CD4-positive, alpha-beta T cell (primary cell): ENCODE measurements around the gene MRPL33. TPM values are rescaled to one million over a fixed set of nuclear protein-coding genes. Genes with fewer than 3 reads are reported as not detected.

Experiments
- ATAC-seq: fragments of 200-7000 bp; cut with Tn5 transposase; one replicate; pipeline ENCODE4 v1.10.0; 2022; ENCODE audit warnings: mild to moderate bottlenecking; ENCODE audit not compliant: poor library complexity
- CTCF ChIA-PET: fragments of 350-600 bp; sonication (Branson Sonifier 250); formaldehyde crosslinking; loops from one replicate; lab custom pipeline; 2021; ENCODE audit warnings: antibody characterized with exemption, inconsistent platforms; lab: Charles Lee
- POLR2A ChIA-PET: fragments of 350-600 bp; sonication (Branson Sonifier 250); formaldehyde crosslinking; loops from one replicate; lab custom pipeline; 2021; ENCODE audit warnings: antibody characterized with exemption, inconsistent platforms; lab: Charles Lee
- DNase-seq, 14 experiments: peaks; one replicate each; pipeline ENCODE4 v3.0.0-alpha.2; 2013 to 2020; ENCODE audit warnings: mixed read lengths in 2 of 14
- H3K27ac ChIP-seq, 2 donors: one replicate each; pipeline versions ENCODE4 v1.5.1 to v1.7.0; 2013; ENCODE audit warnings: low read length in 2 of 2, low read depth in 1 of 2, mild to moderate bottlenecking in 1 of 2
- H3K27me3 ChIP-seq, 2 experiments: 1 replicate in 1 of 2; 2 replicates in 1 of 2; pipeline versions ENCODE4 v1.6.1 to v1.7.0; 2013; ENCODE audit warnings: low read length in 2 of 2, control low read depth in 1 of 2, mild to moderate bottlenecking in 1 of 2, moderate library complexity in 1 of 2; ENCODE audit not compliant: insufficient read depth in 2 of 2, control insufficient read depth in 1 of 2
- H3K36me3 ChIP-seq: one replicate; pipeline ENCODE4 v1.6.1; 2013; ENCODE audit warnings: low read length, control low read depth; ENCODE audit not compliant: insufficient read depth
- H3K4me1 ChIP-seq: one replicate; pipeline ENCODE4 v1.6.1; 2013; ENCODE audit warnings: low read length, control low read depth; ENCODE audit not compliant: insufficient read depth
- H3K4me3 ChIP-seq: one replicate; pipeline ENCODE4 v1.5.1; 2013; ENCODE audit warnings: mild to moderate bottlenecking, low read length, moderate library complexity
- H3K9me3 ChIP-seq, 2 experiments: 1 replicate in 1 of 2; 2 replicates in 1 of 2; pipeline versions ENCODE4 v1.6.1 to v1.7.0; 2013; ENCODE audit warnings: low read length in 2 of 2, mild to moderate bottlenecking in 2 of 2, control low read depth in 1 of 2, moderate library complexity in 1 of 2; ENCODE audit not compliant: control insufficient read depth in 1 of 2, insufficient read depth in 1 of 2
- H3K27ac Mint-ChIP-seq: one replicate; pipeline ENCODE4 v1.8.0; 2020; ENCODE audit warnings: mixed read lengths
- H3K27me3 Mint-ChIP-seq: one replicate; pipeline ENCODE4 v1.8.0; 2021; ENCODE audit warnings: mixed read lengths
- H3K36me3 Mint-ChIP-seq: one replicate; pipeline ENCODE4 v1.8.0; 2021; ENCODE audit warnings: low read depth, mixed read lengths
- H3K4me1 Mint-ChIP-seq: one replicate; pipeline ENCODE4 v1.8.0; 2021; ENCODE audit warnings: low read depth, mixed read lengths
- H3K4me3 Mint-ChIP-seq: one replicate; pipeline ENCODE4 v1.8.0; 2020; ENCODE audit warnings: mild to moderate bottlenecking, mixed read lengths
- H3K9me3 Mint-ChIP-seq: one replicate; pipeline ENCODE4 v1.8.0; 2020; ENCODE audit warnings: mixed read lengths
- intact Hi-C, 2 experiments: fragments of 100-400 bp; cut with DNase I in 1 of 2; cut with micrococcal nuclease in 1 of 2; formaldehyde crosslinking; loops; one replicate each; pipeline versions ENCODE4 v1.15.1 to v1.9.0; 2023 to 2025; cut with DNase I, micrococcal nuclease
- polyA plus RNA-seq, 2 donors: library from polyadenylated mRNA; unstranded; fragments of 120-200 nt; gene quantifications; one replicate each; pipeline ENCODE4 v1.2.1, GENCODE V29; 2013
- total RNA-seq, 174 experiments: library from RNA in 2 of 174; stranded (reverse) in 2 of 174; gene quantifications; one replicate each; pipeline ENCODE4 v1.2.3 and lab custom pipeline; 2021 to 2026
- TF ChIP-seq, protein P1 (sequence below): fragments of 200-600 bp; IDR thresholded peaks from one replicate; pipeline ENCODE4 v1.8.0; 2022; ENCODE audit warnings: antibody characterized with exemption, mild to moderate bottlenecking

Gene MRPL33
- total RNA-seq (10 to 100 TPM; 33.1 to 37.2 TPM), total RNA-seq (lab: John Stamatoyannopoulos, UW) (17.0 to 61.8 (median 27.4) reads per million in 172 experiments)
- 99.9 TPM for polyA plus RNA-seq (2013, experiment 1 of 2)
- 78.5 TPM for polyA plus RNA-seq (2013, experiment 2 of 2)

DNA sequence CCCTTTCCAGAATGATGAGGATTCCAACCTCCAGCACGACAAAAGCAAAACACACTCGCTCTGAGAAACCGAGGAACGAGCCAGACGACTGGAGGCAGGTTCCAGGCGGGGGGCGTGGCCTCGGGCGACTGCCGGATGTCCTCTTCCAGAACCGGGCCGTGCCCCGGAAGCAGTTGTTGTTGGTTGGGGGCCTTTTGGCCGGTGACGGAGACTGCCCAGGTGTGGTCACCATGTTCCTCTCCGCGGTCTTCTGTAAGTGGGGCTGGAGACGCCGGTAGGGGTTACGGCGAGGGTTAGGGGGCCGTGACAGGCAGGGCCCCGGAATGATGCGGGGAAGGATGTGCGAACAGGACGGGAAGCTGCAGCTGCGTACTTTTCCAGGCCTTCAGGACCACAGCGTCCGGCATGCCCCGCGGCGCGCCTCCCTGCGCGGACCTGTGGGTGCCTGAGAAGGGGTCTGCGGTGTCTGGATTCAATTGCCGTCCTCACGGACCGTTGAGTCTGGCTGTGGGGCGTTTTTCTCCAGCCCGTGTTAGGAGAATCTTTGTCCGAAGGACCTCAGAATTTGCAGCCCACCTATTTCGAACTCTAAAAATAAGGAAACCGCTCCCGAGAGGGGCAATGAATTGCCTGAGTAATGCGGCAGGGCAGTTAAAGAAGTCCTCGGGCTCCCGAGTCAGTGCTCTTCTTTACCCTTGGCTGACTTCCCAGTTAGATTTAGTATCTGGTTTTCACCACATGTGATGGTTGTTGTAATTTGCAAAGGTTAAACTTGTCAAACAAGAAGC lies at the start of gene MRPL33:
Gene MRPL33, plus strand, starts transcription at position 172 of the 788 bp plus-strand sequence. Its CDS starts 59 bp downstream, at position 231.
- Mint-ChIP-seq H3K4me3 (peak within 1 kb of the TSS; percentile 100), H3K36me3 (peaks cover 48% of the 10 kb centered on the region), H3K9me3 (no peaks in the 10 kb centered on the region), H3K4me1 (peaks cover 59% of the 10 kb centered on the region), H3K27me3 (no peaks in the 10 kb centered on the region), H3K27ac (peak within 1 kb of the TSS; percentile 100)
- intact Hi-C loops: loop anchor here (2.0 to 10.0 kb wide), 7 partner anchors 109 to 1097 kb away; partner anchors contain the start of genes BABAM2 (in 2 of the 2), FOSL2 (in 2 of the 2), RBKS (in 2 of the 2) and ATRAID (in 1 of the 2)
- peak within 1 kb of the TSS; percentile 74 to 91 for H3K27ac ChIP-seq
- ChIA-PET CTCF (interaction anchor here (2.4 kb wide), 1 partner anchor 89 kb away, joined by 9 read pairs; no protein-coding TSS in a partner anchor), POLR2A (interaction anchor here (0.6 to 1.8 kb wide), 5 partner anchors 108 to 648 kb away, joined by 3 to 5 read pairs (median 3); partner anchors contain the start of genes BABAM2, RBKS, SLC4A1AP and SUPT7L)
- peaks cover 30% of the 10 kb centered on the region for H3K36me3 ChIP-seq
- ATAC-seq: peak; percentile 89
- TF ChIP-seq, protein P1, sequence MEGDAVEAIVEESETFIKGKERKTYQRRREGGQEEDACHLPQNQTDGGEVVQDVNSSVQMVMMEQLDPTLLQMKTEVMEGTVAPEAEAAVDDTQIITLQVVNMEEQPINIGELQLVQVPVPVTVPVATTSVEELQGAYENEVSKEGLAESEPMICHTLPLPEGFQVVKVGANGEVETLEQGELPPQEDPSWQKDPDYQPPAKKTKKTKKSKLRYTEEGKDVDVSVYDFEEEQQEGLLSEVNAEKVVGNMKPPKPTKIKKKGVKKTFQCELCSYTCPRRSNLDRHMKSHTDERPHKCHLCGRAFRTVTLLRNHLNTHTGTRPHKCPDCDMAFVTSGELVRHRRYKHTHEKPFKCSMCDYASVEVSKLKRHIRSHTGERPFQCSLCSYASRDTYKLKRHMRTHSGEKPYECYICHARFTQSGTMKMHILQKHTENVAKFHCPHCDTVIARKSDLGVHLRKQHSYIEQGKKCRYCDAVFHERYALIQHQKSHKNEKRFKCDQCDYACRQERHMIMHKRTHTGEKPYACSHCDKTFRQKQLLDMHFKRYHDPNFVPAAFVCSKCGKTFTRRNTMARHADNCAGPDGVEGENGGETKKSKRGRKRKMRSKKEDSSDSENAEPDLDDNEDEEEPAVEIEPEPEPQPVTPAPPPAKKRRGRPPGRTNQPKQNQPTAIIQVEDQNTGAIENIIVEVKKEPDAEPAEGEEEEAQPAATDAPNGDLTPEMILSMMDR: no peak
- peak; percentile 85 to 95 (median 89) for DNase-seq
- no peaks in the 10 kb centered on the region for H3K27me3 ChIP-seq
- H3K4me3 ChIP-seq: peak within 1 kb of the TSS; percentile 73
- H3K4me1 ChIP-seq: peaks cover 15% of the 10 kb centered on the region
- H3K9me3 ChIP-seq: no peaks in the 10 kb centered on the region

DNA sequence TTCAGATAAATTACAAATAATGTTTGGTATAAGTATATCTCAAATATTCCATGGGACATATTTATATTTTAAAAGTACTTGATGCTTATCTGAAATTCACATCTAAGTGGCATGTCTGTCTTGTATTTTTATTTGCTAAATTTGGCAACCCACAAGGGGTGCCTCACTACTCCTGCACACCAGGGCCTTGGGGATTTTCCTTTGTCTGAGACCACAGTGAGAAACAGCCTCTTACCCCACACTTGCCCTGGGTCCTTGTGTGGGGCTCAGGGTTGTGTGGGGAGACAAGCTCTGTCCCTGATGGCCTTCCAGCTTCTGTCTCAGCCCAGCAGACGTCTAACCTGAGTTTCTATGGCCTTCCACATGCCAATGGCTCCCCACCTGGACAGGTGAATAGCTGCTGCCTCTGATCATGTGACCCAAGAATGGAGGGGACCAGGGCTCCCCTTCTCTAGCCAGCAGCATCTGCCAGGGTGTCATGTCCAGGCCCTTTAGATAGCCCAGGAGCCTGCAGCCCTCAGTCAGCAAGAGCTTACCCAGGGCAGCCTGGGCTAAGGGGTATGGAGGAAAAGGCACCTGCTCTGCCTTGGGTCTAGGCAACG lies 49.5 kb upstream of the MRPL33 start:
- CTCF ChIA-PET: no interaction called here
- TF ChIP-seq, protein P1: no peak
- Histone ChIP-seq H3K9me3 (no peaks in the 10 kb centered on the region), H3K4me3 (no peak overlapping the region), H3K36me3 (no peaks in the 10 kb centered on the region), H3K27me3 (peaks cover 3 to 5% of the 10 kb centered on the region in 2 experiments), H3K27ac (no peak overlapping the region), H3K4me1 (peaks cover 3% of the 10 kb centered on the region)
- DNase-seq (no peak), ATAC-seq (no peak)
- H3K4me1 Mint-ChIP-seq: peaks cover 3% of the 10 kb centered on the region
- no peaks in the 10 kb centered on the region for H3K9me3 Mint-ChIP-seq
- no peak overlapping the region for H3K27ac Mint-ChIP-seq
- POLR2A ChIA-PET: no interaction called here
- peaks cover 19% of the 10 kb centered on the region for H3K27me3 Mint-ChIP-seq
- no peaks in the 10 kb centered on the region for H3K36me3 Mint-ChIP-seq
- H3K4me3 Mint-ChIP-seq: no peak overlapping the region
- intact Hi-C loops: no loop called here

GRCh38 chr2:27723372-27724144 lies 48.0 kb upstream of the MRPL33 start:
- no peak overlapping the region for H3K4me3 Mint-ChIP-seq
- ChIA-PET POLR2A (interaction anchor here (1.0 kb wide), 1 partner anchor 12 kb away, joined by 3 read pairs; no protein-coding TSS in a partner anchor), CTCF (interaction anchor here (0.6 to 1.5 kb wide), 6 partner anchors 9 to 1818 kb away, joined by 3 to 4 read pairs (median 3); no protein-coding TSS in a partner anchor)
- peaks cover 3 to 5% of the 10 kb centered on the region in 2 experiments for H3K27me3 ChIP-seq
- intact Hi-C loops: no loop called here
- peaks cover under 1% of the 10 kb centered on the region for H3K4me1 Mint-ChIP-seq
- H3K27ac ChIP-seq: no peak overlapping the region
- no peaks in the 10 kb centered on the region for H3K36me3 ChIP-seq
- TF ChIP-seq, protein P1: peak; percentile 64
- H3K27me3 Mint-ChIP-seq: peaks cover 12% of the 10 kb centered on the region
- H3K9me3 Mint-ChIP-seq: no peaks in the 10 kb centered on the region
- H3K36me3 Mint-ChIP-seq: no peaks in the 10 kb centered on the region
- H3K4me1 ChIP-seq: no peaks in the 10 kb centered on the region
- DNase-seq (peak in 6 of 14 experiments; percentile 6 to 53 (median 30)), ATAC-seq (peak; percentile 49)
- no peaks in the 10 kb centered on the region for H3K9me3 ChIP-seq
- H3K27ac Mint-ChIP-seq: no peak overlapping the region
- H3K4me3 ChIP-seq: no peak overlapping the region
